GM12801 (cell line): Measurements from ENCODE around the gene NCAPD2.

Experiments used
- TF ChIP-seq, protein P1 (sequence below): IDR thresholded peaks from one replicate; pipeline ENCODE4 v1.5.1; 2011; ENCODE audit warnings: control low read depth; ENCODE audit not compliant: insufficient read length; ENCODE audit errors: extremely low read depth

NCAPD2 gene

DNA sequence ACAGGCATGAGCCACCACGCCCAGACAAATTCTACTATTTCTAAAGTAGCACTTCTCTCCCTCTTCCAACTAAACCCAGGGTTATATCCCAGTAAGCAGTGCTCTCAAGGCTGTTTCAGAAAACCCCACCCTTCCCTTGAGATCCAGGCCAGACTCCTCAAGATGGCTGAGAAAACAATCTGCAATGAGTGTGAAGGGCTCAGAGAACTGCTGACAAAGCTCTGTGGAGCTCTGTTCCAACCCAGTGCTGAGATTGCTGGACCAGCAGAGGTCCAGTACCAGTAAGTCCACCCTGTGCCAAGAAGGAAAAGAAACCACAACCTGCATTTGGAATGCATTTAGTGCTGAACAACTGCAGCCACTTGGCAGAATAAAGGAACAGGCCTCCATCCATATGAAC is 65.6 kb downstream of the NCAPD2 start:
- TF ChIP-seq, protein P1, sequence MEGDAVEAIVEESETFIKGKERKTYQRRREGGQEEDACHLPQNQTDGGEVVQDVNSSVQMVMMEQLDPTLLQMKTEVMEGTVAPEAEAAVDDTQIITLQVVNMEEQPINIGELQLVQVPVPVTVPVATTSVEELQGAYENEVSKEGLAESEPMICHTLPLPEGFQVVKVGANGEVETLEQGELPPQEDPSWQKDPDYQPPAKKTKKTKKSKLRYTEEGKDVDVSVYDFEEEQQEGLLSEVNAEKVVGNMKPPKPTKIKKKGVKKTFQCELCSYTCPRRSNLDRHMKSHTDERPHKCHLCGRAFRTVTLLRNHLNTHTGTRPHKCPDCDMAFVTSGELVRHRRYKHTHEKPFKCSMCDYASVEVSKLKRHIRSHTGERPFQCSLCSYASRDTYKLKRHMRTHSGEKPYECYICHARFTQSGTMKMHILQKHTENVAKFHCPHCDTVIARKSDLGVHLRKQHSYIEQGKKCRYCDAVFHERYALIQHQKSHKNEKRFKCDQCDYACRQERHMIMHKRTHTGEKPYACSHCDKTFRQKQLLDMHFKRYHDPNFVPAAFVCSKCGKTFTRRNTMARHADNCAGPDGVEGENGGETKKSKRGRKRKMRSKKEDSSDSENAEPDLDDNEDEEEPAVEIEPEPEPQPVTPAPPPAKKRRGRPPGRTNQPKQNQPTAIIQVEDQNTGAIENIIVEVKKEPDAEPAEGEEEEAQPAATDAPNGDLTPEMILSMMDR: no peak

DNA sequence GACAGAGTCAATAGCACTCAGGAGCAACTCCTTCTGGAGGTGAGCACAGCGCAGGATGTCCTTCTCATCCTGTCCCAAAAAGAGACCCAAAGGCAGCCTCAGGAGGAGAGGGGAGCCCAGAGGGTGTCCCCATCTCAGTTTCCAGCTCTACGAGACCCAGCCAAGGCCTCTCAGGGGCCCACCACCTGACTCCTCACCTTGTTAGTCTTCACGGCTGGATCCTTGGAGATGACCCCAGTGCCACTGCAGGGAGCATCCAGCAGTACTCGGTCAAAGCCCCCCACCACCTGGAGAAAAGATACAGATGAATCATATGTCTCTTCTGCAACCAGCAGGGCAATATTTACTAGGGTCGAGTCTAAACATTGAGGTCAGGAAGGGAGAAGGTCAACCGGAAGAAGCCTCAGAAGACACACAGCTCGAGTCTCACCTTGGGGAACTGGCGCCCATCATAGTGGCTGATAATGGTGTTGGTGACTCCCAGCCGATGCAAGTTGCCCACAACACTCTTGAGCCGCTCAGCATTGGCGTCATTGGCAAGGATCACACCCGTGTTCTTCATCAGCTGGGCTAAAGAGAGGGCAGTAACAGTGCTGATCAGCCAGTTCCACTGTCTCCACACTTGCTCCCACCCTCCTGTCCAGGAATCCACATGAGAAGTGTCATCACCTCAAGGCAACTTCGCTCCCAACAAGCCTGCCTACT is 66.8 kb downstream of the NCAPD2 start:
- TF ChIP-seq, protein P1: no peak

DNA sequence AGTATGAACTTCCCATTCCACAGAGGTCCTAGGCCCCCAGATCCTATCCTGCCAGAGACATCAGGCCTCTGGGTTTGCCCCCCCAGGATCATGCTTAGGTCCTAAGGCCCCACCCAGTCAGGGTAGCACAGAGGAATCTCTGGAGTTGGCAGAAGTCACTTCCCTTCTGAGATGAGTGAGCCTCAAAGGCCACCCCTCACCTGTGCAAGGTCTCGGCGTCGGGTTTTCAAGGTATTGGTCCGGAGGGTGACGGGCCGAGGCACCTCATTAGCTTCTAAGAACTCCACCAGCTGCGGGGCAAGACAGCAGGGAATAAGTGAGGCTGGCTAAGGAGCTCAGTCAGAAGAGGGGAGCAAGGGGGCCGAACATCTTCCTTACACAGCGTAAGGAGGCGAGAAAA is 69.0 kb downstream of the NCAPD2 start:
- TF ChIP-seq, protein P1: no peak

DNA sequence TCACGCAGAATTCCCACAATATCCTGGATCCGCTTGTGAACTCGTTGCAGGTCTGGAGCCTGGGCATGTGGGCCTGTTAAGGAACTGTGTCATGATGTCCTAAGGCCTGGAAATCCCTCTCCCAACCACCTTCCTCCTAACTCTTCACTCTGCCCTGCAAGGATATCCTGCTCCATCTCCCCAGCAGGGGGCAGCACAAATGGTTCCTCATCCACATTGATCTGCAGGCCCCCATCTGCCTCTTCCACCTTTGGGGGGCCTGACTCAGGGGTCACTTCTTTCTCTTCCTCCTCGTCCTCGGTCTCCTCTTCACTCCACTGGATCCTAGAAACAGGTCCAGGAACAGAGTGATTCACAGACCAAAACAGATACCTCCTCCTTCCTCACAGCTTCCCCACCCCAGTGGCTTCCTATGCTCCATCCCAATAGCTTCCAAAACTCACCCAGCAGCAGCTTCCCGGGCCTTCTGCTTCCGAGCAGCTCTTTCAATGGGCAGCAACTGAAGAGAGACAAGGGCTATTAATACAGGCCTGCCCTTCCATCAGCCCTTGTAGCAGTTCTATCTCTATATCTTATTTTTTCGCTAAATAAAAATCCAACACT is 69.6 kb downstream of the NCAPD2 start:
- TF ChIP-seq, protein P1: peak; percentile 45

DNA sequence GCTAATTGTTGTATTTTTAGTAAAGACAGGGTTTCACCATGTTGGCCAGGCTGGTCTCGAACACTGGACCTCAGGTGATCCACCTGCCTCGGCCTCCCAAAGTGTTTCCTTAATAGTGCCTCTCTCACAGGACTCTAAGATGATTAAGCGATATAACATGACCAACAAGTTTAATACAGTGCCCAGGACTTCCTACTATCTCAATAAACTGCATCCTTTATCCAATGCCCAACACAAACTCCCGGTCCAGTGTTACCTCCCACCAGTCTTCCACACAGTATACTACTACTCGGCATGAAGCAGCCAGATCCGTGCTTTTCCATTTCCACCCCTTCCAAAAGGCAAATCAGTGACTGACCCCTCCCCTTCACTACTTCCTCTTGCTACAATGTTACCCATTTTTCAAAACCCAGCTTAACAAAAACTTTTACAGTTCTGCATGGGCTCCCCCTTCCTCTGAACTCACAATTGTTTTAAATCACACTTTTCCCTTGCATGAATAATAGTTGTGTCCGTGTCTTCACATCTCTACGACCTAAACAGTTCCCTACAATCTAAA is 73.3 kb downstream of the NCAPD2 start:
- TF ChIP-seq, protein P1: no peak

DNA sequence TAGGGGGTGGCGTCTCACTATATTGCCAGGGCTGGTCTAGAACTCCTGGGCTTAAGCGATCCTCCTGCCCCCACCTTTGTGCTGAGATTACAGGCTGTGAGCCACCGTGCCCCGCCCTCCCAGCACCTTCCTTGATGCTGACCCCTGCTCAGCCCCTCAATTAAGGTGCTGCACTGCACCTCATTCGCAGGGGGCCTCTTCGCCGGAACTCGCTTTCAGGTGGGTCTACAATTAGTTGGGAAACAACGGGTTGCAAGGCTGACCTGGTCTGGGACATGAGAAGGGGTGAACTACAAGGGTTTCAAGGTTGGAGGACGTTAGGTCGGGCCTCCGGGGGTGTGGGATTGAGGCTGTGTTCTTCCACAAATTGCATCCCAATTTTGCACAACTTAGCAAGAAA is 75.4 kb downstream of the NCAPD2 start:
- TF ChIP-seq, protein P1: no peak

DNA sequence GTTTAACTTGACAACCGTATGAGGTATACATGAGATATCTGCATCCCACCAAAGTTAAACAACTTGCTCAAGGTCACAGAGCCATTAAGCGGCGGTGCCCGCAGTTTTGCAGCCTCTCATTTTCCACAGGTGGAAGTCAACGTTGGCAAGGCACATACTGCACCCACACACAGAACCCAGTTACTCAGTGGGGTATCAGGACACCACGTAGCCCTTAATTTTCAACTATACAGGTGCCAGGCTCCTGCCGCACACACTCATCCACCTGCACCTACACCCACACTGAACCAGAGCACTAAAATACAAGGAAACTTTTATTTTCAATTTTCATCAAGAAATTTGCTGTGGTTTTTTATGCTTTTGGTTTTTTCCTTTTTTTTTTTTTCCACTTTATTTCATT is 75.9 kb downstream of the NCAPD2 start:
- TF ChIP-seq, protein P1: no peak
